ENCODE measurements around the gene LGALS7B.
"Not testable (repeated sequence)": the region's sequence is repeated elsewhere in the genome, so short reads cannot be mapped to it uniquely, and the experiment has no call there.

LGALS7B gene

DNA sequence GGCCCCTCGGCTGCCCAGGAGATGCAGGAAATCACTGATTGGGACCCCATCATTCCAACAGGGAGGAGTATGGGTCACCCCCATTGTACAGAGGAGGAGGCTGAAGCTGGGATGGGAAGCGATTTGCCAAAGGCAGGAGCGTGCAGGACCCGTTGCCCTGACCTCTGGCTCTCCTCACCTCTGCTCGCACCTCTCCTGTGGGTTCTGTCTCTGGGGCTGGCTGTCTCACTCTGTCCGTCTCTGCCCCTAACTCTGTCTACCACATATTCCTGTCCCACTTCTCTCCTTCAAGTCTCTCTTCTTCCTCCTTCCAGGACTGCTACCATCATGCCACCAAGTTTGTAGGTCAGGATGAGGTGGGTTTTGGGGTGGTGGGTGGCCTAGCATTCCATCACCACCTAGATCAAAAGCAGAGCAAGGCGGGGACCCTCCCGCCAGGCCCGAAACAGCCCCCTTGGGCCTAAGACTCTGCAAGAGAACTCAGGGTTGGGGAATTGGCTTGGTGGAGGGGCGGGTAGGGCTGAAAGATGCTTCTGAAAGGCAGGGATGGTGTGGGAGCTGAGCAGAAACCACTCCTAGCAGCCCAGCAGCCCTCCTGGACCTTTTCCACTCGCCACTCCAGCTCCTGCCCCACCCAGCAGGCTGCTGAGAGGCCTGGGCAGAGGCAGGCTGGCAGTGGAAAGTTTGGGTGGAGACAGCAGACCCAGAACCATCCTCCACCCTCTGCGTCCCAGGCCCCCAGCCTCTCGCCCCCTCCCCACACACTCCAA is 14.6 kb upstream of the LGALS7B start:
- TF ChIP-seq, protein P1, sequence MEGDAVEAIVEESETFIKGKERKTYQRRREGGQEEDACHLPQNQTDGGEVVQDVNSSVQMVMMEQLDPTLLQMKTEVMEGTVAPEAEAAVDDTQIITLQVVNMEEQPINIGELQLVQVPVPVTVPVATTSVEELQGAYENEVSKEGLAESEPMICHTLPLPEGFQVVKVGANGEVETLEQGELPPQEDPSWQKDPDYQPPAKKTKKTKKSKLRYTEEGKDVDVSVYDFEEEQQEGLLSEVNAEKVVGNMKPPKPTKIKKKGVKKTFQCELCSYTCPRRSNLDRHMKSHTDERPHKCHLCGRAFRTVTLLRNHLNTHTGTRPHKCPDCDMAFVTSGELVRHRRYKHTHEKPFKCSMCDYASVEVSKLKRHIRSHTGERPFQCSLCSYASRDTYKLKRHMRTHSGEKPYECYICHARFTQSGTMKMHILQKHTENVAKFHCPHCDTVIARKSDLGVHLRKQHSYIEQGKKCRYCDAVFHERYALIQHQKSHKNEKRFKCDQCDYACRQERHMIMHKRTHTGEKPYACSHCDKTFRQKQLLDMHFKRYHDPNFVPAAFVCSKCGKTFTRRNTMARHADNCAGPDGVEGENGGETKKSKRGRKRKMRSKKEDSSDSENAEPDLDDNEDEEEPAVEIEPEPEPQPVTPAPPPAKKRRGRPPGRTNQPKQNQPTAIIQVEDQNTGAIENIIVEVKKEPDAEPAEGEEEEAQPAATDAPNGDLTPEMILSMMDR (conservative IDR thresholded peaks at IDR 0.05; ENCODE audit: low read length) = no peak
- no peak for DNase-seq (ENCODE audit: low read depth)
- no peak overlapping the region for H3K4me3 ChIP-seq (ENCODE audit: low read length)

DNA sequence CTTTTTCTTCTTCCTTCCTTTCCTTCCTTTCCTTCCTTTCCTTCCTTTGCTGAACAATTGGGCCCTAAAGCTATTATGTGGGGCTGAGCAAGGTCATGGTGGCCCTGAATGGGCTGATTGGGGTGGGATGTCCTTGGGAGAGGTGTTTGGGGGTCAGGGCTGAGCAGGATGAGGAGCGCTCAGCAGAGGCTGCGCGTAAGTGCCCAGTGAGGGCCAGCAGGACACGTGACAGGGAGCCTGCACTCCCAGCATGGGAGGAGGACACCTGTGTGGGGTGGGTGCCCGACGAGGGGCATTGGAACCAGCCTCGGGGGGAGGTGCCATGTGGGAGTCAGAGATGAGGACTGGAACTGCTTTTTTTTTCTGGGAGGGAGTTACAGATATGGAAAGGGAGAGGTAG is 10.3 kb upstream of the LGALS7B start:
- H3K4me3 ChIP-seq (ENCODE audit: low read length) = no peak overlapping the region
- DNase-seq (ENCODE audit: low read depth) = no peak
- TF ChIP-seq, protein P1 (conservative IDR thresholded peaks at IDR 0.05; ENCODE audit: low read length) = no peak

DNA sequence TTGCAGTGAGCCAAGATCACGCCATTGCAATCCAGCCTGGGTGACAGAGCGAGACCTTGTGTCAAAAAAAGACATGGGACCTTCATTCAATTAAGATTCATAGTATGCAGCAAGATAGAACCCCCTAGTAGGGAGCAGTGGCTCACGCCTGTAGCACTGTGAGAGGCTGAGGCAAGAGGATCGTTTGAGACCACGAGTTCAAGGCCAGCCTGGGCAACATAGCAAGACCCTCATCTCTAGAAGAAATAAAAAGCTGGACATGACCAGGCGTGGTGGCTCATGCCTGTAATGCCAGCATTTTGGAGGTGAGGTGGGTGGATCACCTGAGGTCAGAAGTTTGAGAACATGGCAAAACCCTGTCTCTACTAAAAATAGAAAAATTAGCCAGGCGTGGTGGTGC is 8.6 kb upstream of the LGALS7B start:
- no peak overlapping the region for H3K4me3 ChIP-seq (ENCODE audit: low read length)
- no peak for DNase-seq (ENCODE audit: low read depth)
- TF ChIP-seq, protein P1 (conservative IDR thresholded peaks at IDR 0.05; ENCODE audit: low read length) = no peak

DNA sequence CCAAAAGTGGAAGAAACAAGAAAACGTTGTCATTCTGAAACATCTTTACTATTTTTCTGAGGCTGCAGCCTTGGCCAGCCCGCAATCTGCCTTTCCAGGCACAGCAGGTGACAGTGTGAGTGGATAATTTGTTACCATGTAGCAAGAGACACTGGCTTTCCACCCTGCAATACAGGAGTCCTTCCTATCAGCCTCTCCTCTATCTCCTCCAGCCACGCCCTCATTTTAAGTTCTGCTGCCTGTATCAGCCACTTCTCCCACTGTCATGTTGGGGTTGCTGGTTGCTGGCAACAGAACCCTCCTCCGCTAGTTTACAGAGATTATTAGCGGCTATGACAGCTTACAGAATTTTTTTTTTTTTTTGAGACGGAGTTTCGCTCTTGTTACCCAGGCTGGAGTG is 7.9 kb upstream of the LGALS7B start:
- no peak for DNase-seq (ENCODE audit: low read depth)
- TF ChIP-seq, protein P1 (conservative IDR thresholded peaks at IDR 0.05; ENCODE audit: low read length) = no peak
- H3K4me3 ChIP-seq (ENCODE audit: low read length) = no peak overlapping the region

DNA sequence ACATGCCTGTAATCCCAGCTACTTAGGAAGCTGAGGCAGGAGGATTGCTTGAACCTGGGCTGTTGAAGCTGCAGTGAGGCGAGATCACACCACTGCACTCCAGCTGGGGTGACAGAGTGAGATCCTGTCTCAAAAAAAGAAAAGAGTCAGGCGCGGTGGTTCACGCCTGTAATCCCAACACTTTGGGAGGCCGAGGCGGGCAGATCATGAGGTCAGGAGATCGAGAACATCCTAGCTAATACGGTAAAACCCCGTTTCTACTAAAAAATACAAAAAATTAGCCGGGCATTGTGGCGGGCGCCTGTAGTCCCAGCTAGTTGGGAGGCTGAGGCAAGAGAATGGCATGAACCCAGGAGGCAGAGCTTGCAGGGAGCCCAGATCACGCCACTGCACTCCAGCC is 6.8 kb upstream of the LGALS7B start:
- not testable (repeated sequence) for H3K4me3 ChIP-seq (ENCODE audit: low read length); DNase-seq (ENCODE audit: low read depth)

DNA sequence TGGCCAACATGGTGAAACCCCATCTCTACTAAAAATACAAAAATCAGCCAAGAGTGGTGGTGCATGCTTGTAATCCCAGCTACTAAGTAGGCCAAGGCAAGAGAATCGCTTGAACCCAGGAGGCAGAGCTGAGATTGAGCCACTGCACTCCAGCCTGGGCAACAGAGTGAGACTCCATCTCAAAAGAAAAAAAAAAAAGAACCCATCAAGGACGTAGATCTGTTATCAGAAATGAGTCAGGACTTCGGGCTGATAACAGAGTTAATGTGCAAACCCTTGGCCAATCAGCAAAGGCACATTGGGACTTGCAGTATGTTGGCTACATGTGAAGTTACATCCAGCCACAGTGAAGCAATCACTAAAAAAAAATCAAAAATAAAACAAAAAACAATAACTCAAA is 4.8 kb upstream of the LGALS7B start:
- no peak for DNase-seq (ENCODE audit: low read depth)
- no peak overlapping the region for H3K4me3 ChIP-seq (ENCODE audit: low read length)
- TF ChIP-seq, protein P1 (conservative IDR thresholded peaks at IDR 0.05; ENCODE audit: low read length) = no peak

DNA sequence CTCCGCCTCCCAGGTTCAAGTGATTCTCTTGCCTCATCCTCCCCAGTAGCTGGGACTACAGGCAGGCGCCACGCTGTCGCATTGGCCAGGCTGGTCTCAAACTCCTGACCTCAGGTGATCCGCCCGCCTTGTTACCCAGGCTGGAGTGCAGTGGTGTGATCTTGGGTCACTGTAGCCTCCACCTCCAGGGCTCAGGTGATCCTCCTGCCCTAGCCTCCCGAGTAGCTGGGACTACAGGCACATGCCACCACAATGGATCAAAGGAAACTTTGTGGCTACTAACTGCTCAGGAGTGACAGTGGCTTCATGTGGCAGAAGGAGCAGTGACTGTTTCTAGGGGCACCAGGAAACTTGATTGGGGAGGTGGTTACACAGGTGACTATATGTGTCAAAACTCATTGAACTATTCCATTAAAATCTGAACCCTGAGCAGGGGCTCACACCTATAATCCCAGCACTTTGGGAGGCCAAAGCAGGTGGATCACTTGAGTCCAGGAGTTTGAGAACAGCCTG is 3.8 kb upstream of the LGALS7B start:
- no peak overlapping the region for H3K4me3 ChIP-seq (ENCODE audit: low read length)
- TF ChIP-seq, protein P1 (conservative IDR thresholded peaks at IDR 0.05; ENCODE audit: low read length) = no peak
- DNase-seq (ENCODE audit: low read depth) = no peak

DNA sequence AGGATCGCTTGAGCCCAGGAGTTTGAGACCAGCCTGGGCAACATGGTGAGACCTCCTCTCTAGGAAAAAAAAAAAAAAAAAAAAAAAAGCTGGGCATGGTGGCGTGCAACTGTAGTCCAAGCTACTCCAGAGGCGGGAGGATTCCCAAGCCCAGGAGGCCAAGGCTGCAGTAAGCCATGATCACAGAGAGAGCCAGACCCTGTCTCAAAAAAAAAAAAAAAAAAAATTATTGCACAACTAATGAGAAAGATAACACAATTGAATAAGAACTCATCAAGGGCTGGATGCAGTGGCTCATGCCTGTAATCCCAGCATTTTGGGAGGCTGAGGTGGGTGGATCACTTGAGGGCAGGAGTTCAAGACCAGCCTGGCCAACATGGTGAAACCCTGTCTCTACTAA is 2.9 kb upstream of the LGALS7B start:
- DNase-seq (ENCODE audit: low read depth); H3K4me3 ChIP-seq (ENCODE audit: low read length): not testable (repeated sequence)

All from AG10803 (cell line).